HepG2 (cell line): ENCODE data around the gene DACH2. TPM values are rescaled to one million over a fixed set of nuclear protein-coding genes. Genes with fewer than 3 reads are reported as not detected.

Source experiments
- ATAC-seq: fragments of 200-7000 bp; cut with Tn5 transposase; 3 replicates; pipeline ENCODE4 v1.9.1; 2020; ENCODE audit warnings: mild to moderate bottlenecking, moderate library complexity
- BruUV-seq: library from RNA; stranded (reverse); fragments of 400-500 nt; replicated peaks from 2 replicates; lab custom pipeline; 2021; lab: Mats Ljungman, UMichigan
- CTCF ChIA-PET: fragments of 300-600 bp; formaldehyde crosslinking; extraction: SDS; loops from one replicate; lab custom pipeline; 2021; ENCODE audit warnings: low total read pairs, inconsistent platforms, low intra/inter-chr PET ratio; lab: Yijun Ruan, JAX
- POLR2A ChIA-PET: fragments of 350-600 bp; sonication (Branson Sonifier 250); formaldehyde crosslinking; loops from one replicate; lab custom pipeline; 2020; ENCODE audit warnings: antibody characterized with exemption, inconsistent platforms; lab: Yijun Ruan, JAX
- DNase-seq: peaks from one replicate; pipeline ENCODE4 v3.0.0-alpha.2; 2015; ENCODE audit warnings: low spot score
- FAIRE-seq: peaks from 3 replicates; lab custom pipeline; 2011; peaks lifted over from hg19 to GRCh38; lab: Jason Lieb, UNC
- H2AFZ ChIP-seq: one replicate; pipeline ENCODE4 v1.6.1; 2011; ENCODE audit warnings: low read length, inconsistent platforms
- H3K27ac ChIP-seq: fragments of 300-600 bp; 3 replicates; pipeline ENCODE4 v1.8.0; 2011; ENCODE audit warnings: mixed run types, mild to moderate bottlenecking, mixed read lengths, low read length, inconsistent platforms; ENCODE audit not compliant: insufficient read depth; ENCODE audit errors: extremely low read length
- H3K27me3 ChIP-seq, 2 experiments: fragments of 200-600 bp in 1 of 2; 2 replicates in 1 of 2; 3 replicates in 1 of 2; pipeline versions ENCODE4 v1.6.0 to v1.8.0; 2011; ENCODE audit warnings: low read length in 2 of 2, mild to moderate bottlenecking in 2 of 2, moderate library complexity in 2 of 2, inconsistent platforms in 1 of 2; ENCODE audit not compliant: insufficient read depth in 2 of 2, control insufficient read depth in 1 of 2
- H3K36me3 ChIP-seq, 2 experiments: fragments of 200-600 bp in 1 of 2; replicated peaks in 1 of 2; 2 replicates in 1 of 2; 3 replicates in 1 of 2; pipeline versions ENCODE4 v1.5.1 to v1.8.0; 2011; ENCODE audit warnings: low read length in 2 of 2, inconsistent platforms in 1 of 2; ENCODE audit not compliant: insufficient read depth in 2 of 2, control insufficient read depth in 1 of 2
- H3K4me1 ChIP-seq: 2 replicates; pipeline ENCODE4 v1.5.1; 2012; ENCODE audit warnings: low read length, inconsistent platforms; ENCODE audit not compliant: insufficient read depth
- H3K4me2 ChIP-seq: 2 replicates; pipeline ENCODE4 v1.6.0; 2011; ENCODE audit warnings: low read depth, low read length, inconsistent platforms
- H3K4me3 ChIP-seq, 3 experiments: fragments of 200-600 bp in 1 of 3; sonication (generic), shearing (Covaris generic) in 1 of 3; replicated peaks in 1 of 3; 2 replicates each; pipeline ENCODE4 v1.5.1; 2011 to 2016; ENCODE audit warnings: low read length in 3 of 3, inconsistent platforms in 2 of 3, low read depth in 2 of 3, mild to moderate bottlenecking in 2 of 3, control low read depth in 1 of 3, mixed read lengths in 1 of 3; ENCODE audit not compliant: insufficient read depth in 1 of 3
- H3K79me2 ChIP-seq: one replicate; pipeline ENCODE4 v1.6.1; 2011; ENCODE audit warnings: low read length, inconsistent platforms; ENCODE audit not compliant: insufficient read depth
- H3K9ac ChIP-seq: 2 replicates; pipeline ENCODE4 v1.6.0; 2011; ENCODE audit warnings: mild to moderate bottlenecking, low read depth, low read length, inconsistent platforms; ENCODE audit not compliant: insufficient read depth
- H3K9me3 ChIP-seq: 2 replicates; pipeline ENCODE4 v1.5.1; 2012; ENCODE audit warnings: mild to moderate bottlenecking, low read length
- H4K20me1 ChIP-seq: 2 replicates; pipeline ENCODE4 v1.6.0; 2011; ENCODE audit warnings: inconsistent platforms, mild to moderate bottlenecking, low read length, moderate library complexity; ENCODE audit not compliant: insufficient read depth
- BATF2 ChIP-seq: sonication (generic); formaldehyde crosslinking; IDR thresholded peaks from 2 replicates; pipeline ENCODE4 v1.8.0; 2022; ENCODE audit warnings: mild to moderate bottlenecking, missing genetic modification reagents, moderate library complexity
- CCDC6 ChIP-seq: sonication (generic); formaldehyde crosslinking; IDR thresholded peaks from 2 replicates; pipeline ENCODE4 v1.8.1; 2022; ENCODE audit warnings: mild to moderate bottlenecking, missing genetic modification reagents, moderate library complexity
- ETV5 ChIP-seq: IDR thresholded peaks from 2 replicates; pipeline ENCODE4 v1.6.1; 2018; ENCODE audit warnings: missing biosample characterization, missing genetic modification reagents, inconsistent platforms, borderline replicate concordance
- HDAC2 ChIP-seq: sonication (generic); formaldehyde crosslinking; IDR thresholded peaks from 2 replicates; pipeline ENCODE4 v1.4.0; 2020; ENCODE audit warnings: missing genetic modification reagents
- HINFP ChIP-seq: sonication (generic); formaldehyde crosslinking; IDR thresholded peaks from 2 replicates; pipeline ENCODE4 v1.4.0; 2020; ENCODE audit warnings: low read depth, mild to moderate bottlenecking, missing genetic modification reagents
- KDM1A ChIP-seq: IDR thresholded peaks from 2 replicates; pipeline ENCODE4 v1.6.1; 2016; ENCODE audit warnings: missing compliant biosample characterization
- NR2F6 ChIP-seq, 2 experiments: IDR thresholded peaks; 2 replicates each; pipeline ENCODE4 v1.6.1; 2016; ENCODE audit warnings: antibody characterized with exemption in 1 of 2, mild to moderate bottlenecking in 1 of 2
- RFX5 ChIP-seq: IDR thresholded peaks from 2 replicates; pipeline ENCODE4 v1.6.1; 2011; ENCODE audit warnings: low read depth, low read length, improper control_type of control experiment
- SNAI1 ChIP-seq: sonication (generic); formaldehyde crosslinking; IDR thresholded peaks from 2 replicates; pipeline ENCODE4 v1.5.0; 2020; ENCODE audit warnings: mild to moderate bottlenecking, missing genetic modification reagents, borderline replicate concordance
- SRSF9 ChIP-seq: fragments of 200-400 bp; formaldehyde crosslinking; IDR thresholded peaks from 2 replicates; pipeline ENCODE4 v1.6.1; 2018; ENCODE audit warnings: borderline replicate concordance, mild to moderate bottlenecking, low read depth, low read length; ENCODE audit not compliant: insufficient read depth, poor library complexity, severe bottlenecking
- STAG1 ChIP-seq: sonication (generic); formaldehyde crosslinking; IDR thresholded peaks from 2 replicates; pipeline ENCODE4 v1.4.0; 2020; ENCODE audit warnings: missing genetic modification reagents
- XRCC5 ChIP-seq: fragments of 200-400 bp; formaldehyde crosslinking; optimal IDR thresholded peaks from 2 replicates; pipeline ENCODE3; 2017; ENCODE audit warnings: mild to moderate bottlenecking, low read length
- ZEB1 ChIP-seq: IDR thresholded peaks from 2 replicates; pipeline ENCODE4 v1.6.1; 2012; ENCODE audit warnings: mild to moderate bottlenecking, low read depth, inconsistent platforms; ENCODE audit not compliant: insufficient replicate concordance
- ZNF383 ChIP-seq: sonication (generic); formaldehyde crosslinking; IDR thresholded peaks from 2 replicates; pipeline ENCODE4 v1.4.0; 2020; ENCODE audit warnings: missing genetic modification reagents, mild to moderate bottlenecking, borderline replicate concordance
- ZNF468 ChIP-seq: sonication (generic); formaldehyde crosslinking; IDR thresholded peaks from 2 replicates; pipeline ENCODE4 v1.8.0; 2022; ENCODE audit warnings: mild to moderate bottlenecking, moderate library complexity, missing genetic modification reagents
- ZNF567 ChIP-seq: sonication (generic); formaldehyde crosslinking; IDR thresholded peaks from 2 replicates; pipeline ENCODE4 v1.8.1; 2023; ENCODE audit warnings: mild to moderate bottlenecking, missing genetic modification reagents, borderline replicate concordance
- WGBS: methylation state at CpG from one replicate; pipeline ENCODE4 v1.1.6; 2017; ENCODE audit warnings: low lambda C conversion rate; 5-methylcytosine and 5-hydroxymethylcytosine counted together
- in situ Hi-C: cut with HindIII; loops from 2 replicates; pipeline ENCODE4 v1.10.0; 2017; ENCODE audit warnings: low pct_unique_long_range_greater_than_20kb; ENCODE audit not compliant: extremely low pct_ligation_motif_present
- intact Hi-C: fragments of 100-400 bp; cut with micrococcal nuclease; formaldehyde crosslinking; loops from one replicate; pipeline ENCODE4 v1.10.0; 2022; ENCODE audit not compliant: unreplicated experiment
- polyA plus RNA-seq, 8 experiments: library from polyadenylated mRNA; depleted of rRNA in 3 of 8; stranded (reverse) in 7 of 8; unstranded in 1 of 8; fragments of >200 nt; fragmentation: Illumina TruSeq in 4 of 8; extraction: Trizol in 4 of 8; gene quantifications; 2 replicates each; pipeline versions ENCODE4 v1.2.1 to v1.2.3, GENCODE V29; 2011 to 2016; ENCODE audit warnings: low read depth in 4 of 8, missing spikeins in 1 of 8, mixed read lengths in 1 of 8; ENCODE audit not compliant: insufficient read depth in 1 of 8
- total RNA-seq, 5 experiments: library from RNA; depleted of rRNA; stranded (reverse); fragments of >200 nt; fragmentation: Illumina TruSeq; extraction: Trizol; gene quantifications; 2 replicates each; pipeline ENCODE4 v1.2.3, GENCODE V29; 2016; ENCODE audit warnings: low read depth in 1 of 5
- TF ChIP-seq, protein P1 (sequence below), 2 experiments: IDR thresholded peaks; 2 replicates each; pipeline ENCODE4 v1.6.1; 2011 to 2012; ENCODE audit warnings: low read length in 2 of 2, borderline replicate concordance in 1 of 2, low read depth in 1 of 2, mild to moderate bottlenecking in 1 of 2, moderate library complexity in 1 of 2
- TF ChIP-seq, protein P2 (sequence below): IDR thresholded peaks from 2 replicates; pipeline ENCODE4 v1.6.1; 2016; ENCODE audit warnings: missing genetic modification reagents, missing compliant biosample characterization
- TF ChIP-seq, protein P3 (sequence below): sonication (generic); formaldehyde crosslinking; IDR thresholded peaks from 2 replicates; pipeline ENCODE4 v1.8.0; 2022; ENCODE audit warnings: missing genetic modification reagents, mild to moderate bottlenecking, borderline replicate concordance

Gene DACH2
- total and polyA plus RNA-seq, 2 of the 13 experiments (the other 11 are each of a cell fraction or from before 2014, with no cell fraction given): not detected

- WGBS: 9% methylated on average over 3 of the region's 3 CpGs
- no peaks in the 10 kb centered on the region for H3K9me3 ChIP-seq
- H3K79me2 ChIP-seq: no peaks in the 10 kb centered on the region
- CTCF ChIA-PET: no interaction called here
- H3K4me3 ChIP-seq: no peak overlapping the region
- no peaks in the 10 kb centered on the region for H3K27me3 ChIP-seq
- ATAC-seq (no peak), DNase-seq (no peak), FAIRE-seq (no peak)
- no peak overlapping the region for H3K27ac ChIP-seq
- TF ChIP-seq ETV5 (CRISPR knock-in tag) (no peak), SRSF9 (no peak), BATF2 (CRISPR knock-in tag) (no peak), SNAI1 (CRISPR knock-in tag) (no peak), ZNF468 (CRISPR knock-in tag) (no peak), XRCC5 (no peak), HDAC2 (CRISPR knock-in tag) (no peak), ZEB1 (no peak), KDM1A (CRISPR knock-in tag) (no peak), CCDC6 (no peak), RFX5 (no peak), ZNF383 (CRISPR knock-in tag) (no peak), ZNF567 (CRISPR knock-in tag) (no peak), HINFP (CRISPR knock-in tag) (no peak), NR2F6 (IDR thresholded peaks at IDR 0.05) (no peak), NR2F6 (CRISPR knock-in tag; IDR thresholded peaks at IDR 0.05) (no peak), STAG1 (CRISPR knock-in tag) (no peak)
- TF ChIP-seq, protein P1, sequence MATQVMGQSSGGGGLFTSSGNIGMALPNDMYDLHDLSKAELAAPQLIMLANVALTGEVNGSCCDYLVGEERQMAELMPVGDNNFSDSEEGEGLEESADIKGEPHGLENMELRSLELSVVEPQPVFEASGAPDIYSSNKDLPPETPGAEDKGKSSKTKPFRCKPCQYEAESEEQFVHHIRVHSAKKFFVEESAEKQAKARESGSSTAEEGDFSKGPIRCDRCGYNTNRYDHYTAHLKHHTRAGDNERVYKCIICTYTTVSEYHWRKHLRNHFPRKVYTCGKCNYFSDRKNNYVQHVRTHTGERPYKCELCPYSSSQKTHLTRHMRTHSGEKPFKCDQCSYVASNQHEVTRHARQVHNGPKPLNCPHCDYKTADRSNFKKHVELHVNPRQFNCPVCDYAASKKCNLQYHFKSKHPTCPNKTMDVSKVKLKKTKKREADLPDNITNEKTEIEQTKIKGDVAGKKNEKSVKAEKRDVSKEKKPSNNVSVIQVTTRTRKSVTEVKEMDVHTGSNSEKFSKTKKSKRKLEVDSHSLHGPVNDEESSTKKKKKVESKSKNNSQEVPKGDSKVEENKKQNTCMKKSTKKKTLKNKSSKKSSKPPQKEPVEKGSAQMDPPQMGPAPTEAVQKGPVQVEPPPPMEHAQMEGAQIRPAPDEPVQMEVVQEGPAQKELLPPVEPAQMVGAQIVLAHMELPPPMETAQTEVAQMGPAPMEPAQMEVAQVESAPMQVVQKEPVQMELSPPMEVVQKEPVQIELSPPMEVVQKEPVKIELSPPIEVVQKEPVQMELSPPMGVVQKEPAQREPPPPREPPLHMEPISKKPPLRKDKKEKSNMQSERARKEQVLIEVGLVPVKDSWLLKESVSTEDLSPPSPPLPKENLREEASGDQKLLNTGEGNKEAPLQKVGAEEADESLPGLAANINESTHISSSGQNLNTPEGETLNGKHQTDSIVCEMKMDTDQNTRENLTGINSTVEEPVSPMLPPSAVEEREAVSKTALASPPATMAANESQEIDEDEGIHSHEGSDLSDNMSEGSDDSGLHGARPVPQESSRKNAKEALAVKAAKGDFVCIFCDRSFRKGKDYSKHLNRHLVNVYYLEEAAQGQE (IDR thresholded peaks at IDR 0.05; ENCODE audit: borderline replicate concordance in 1 of 2, low read depth in 1 of 2, low read length in 2 of 2): no peak
- TF ChIP-seq, protein P2, sequence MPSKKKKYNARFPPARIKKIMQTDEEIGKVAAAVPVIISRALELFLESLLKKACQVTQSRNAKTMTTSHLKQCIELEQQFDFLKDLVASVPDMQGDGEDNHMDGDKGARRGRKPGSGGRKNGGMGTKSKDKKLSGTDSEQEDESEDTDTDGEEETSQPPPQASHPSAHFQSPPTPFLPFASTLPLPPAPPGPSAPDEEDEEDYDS (CRISPR knock-in tag): no peak
- TF ChIP-seq, protein P3, sequence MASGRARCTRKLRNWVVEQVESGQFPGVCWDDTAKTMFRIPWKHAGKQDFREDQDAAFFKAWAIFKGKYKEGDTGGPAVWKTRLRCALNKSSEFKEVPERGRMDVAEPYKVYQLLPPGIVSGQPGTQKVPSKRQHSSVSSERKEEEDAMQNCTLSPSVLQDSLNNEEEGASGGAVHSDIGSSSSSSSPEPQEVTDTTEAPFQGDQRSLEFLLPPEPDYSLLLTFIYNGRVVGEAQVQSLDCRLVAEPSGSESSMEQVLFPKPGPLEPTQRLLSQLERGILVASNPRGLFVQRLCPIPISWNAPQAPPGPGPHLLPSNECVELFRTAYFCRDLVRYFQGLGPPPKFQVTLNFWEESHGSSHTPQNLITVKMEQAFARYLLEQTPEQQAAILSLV (CRISPR knock-in tag): no peak
- POLR2A ChIA-PET: no interaction called here
- H3K9ac ChIP-seq: no peak overlapping the region
- BruUV-seq: no TSS peak
- H3K4me1 ChIP-seq: no peaks in the 10 kb centered on the region
- no peak overlapping the region for H2AFZ ChIP-seq
- H3K4me2 ChIP-seq: no peak overlapping the region
- in situ Hi-C loops: no loop called here
- H3K36me3 ChIP-seq: no peaks in the 10 kb centered on the region
- H4K20me1 ChIP-seq: no peaks in the 10 kb centered on the region
- intact Hi-C loops: no loop called here
Measured at GRCh38 chrX:86137071-86137470, 11.2 kb upstream of the DACH2 start.
